GM12892 (cell line): ENCODE measurements around the gene TRPM3.

Experiments used
- POLR2A ChIP-seq: IDR thresholded peaks from 2 replicates; pipeline ENCODE4 v1.6.1; 2011; ENCODE audit warnings: low read depth, low read length, control low read depth
- POLR2AphosphoS5 ChIP-seq: IDR thresholded peaks from 2 replicates; pipeline ENCODE4 v1.6.1; 2011; ENCODE audit warnings: low read depth, low read length, control low read depth
- TAF1 ChIP-seq: IDR thresholded peaks from 2 replicates; pipeline ENCODE4 v1.6.1; 2011; ENCODE audit warnings: low read depth, mild to moderate bottlenecking, control low read depth, low read length, borderline replicate concordance

DNA sequence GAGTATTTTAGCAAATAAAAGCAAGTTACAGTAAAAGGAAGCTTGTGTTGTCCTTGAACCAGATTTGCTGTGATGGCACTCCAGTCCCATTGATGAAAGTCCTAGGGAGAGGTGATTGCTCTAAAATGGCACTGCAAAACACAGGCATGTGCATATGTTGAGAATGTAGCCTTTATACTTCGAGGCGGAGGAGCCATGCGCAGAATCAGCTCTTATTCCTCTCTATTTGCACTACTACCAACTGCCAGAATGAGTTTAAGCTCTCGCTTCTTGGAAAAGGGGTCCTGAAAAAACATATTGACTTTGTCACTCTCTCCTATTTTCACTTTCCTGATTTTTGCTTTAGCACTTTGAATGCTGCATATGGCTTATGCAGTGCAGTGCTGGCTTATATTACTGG, 429.0 kb downstream of the TRPM3 start:
- no peak for TF ChIP-seq POLR2AphosphoS5
- no peak for TF ChIP-seq TAF1
- no peak for TF ChIP-seq POLR2A
